ENCODE data around the gene BACE1.

Gene BACE1

GRCh38 chr11:117299351-117300282 lies 16.4 kb downstream of the BACE1 start:
- H3K4me3 ChIP-seq (ENCODE audit: low read depth, low read length) = no peak overlapping the region
- TF ChIP-seq, protein P1, sequence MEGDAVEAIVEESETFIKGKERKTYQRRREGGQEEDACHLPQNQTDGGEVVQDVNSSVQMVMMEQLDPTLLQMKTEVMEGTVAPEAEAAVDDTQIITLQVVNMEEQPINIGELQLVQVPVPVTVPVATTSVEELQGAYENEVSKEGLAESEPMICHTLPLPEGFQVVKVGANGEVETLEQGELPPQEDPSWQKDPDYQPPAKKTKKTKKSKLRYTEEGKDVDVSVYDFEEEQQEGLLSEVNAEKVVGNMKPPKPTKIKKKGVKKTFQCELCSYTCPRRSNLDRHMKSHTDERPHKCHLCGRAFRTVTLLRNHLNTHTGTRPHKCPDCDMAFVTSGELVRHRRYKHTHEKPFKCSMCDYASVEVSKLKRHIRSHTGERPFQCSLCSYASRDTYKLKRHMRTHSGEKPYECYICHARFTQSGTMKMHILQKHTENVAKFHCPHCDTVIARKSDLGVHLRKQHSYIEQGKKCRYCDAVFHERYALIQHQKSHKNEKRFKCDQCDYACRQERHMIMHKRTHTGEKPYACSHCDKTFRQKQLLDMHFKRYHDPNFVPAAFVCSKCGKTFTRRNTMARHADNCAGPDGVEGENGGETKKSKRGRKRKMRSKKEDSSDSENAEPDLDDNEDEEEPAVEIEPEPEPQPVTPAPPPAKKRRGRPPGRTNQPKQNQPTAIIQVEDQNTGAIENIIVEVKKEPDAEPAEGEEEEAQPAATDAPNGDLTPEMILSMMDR (IDR thresholded peaks at IDR 0.05; ENCODE audit: control insufficient read depth, extremely low read depth, insufficient read depth) = no peak
- DNase-seq (ENCODE audit: low read depth) = no peak

DNA sequence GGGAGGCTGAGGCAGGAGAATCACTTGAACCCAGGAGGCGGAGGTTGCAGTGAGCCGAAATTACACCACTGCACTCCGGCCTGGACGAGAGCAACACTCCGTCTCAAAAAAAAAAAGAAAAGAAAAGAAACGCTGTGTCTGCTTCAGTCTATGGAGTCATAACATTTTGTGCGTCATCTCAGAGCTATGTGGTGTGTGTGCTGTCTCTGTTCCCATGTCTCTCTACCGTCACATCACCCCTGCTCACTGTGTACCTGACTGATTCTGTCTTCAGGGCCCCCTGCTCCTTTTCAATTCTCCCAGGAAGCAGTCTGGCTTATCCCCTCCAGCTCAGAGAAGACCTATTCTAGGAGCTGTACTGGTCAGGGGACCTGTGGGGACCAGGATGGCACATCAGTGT lies 17.9 kb downstream of the BACE1 start:
- TF ChIP-seq, protein P1 (IDR thresholded peaks at IDR 0.05; ENCODE audit: control insufficient read depth, extremely low read depth, insufficient read depth) = no peak
- no peak overlapping the region for H3K4me3 ChIP-seq (ENCODE audit: low read depth, low read length)
- DNase-seq (ENCODE audit: low read depth) = no peak

- TF ChIP-seq, protein P1 (IDR thresholded peaks at IDR 0.05; ENCODE audit: control insufficient read depth, extremely low read depth, insufficient read depth) = no peak
Measured at GRCh38 chr11:117296881-117297280, 19.2 kb downstream of the BACE1 start.

DNA sequence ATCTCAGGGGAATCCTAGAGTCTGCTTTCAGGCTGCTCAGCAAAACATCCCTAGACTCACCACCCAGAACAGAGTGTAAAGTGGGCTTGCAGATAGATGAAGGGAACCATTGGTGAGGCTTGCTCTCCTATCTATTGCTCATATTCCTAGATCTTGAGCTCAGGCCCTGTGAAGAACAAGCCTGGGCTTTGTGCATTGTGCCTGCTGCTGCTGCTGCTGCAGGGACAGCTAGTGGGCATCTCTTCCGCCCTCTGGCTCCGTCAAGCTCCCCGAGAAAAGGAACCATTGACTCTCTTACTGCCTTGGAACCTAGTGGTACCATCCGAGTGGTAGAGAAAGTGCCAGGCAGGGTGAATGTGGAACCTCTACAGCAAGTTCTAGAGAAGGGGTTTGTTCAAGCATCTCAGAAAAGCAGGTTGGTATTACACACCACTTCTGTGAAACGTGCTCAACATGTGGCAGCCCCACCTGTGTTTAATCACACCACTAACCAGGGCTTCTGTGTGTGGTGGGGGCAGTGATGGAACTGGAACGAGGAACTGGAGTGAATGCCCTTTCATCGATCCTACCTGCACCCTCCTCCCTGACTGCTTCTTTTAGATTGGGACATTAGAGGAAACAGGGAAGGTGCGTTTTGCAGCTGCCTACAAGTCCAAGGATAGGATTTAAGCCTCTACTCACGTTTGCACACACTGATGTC lies 20.5 kb downstream of the BACE1 start:
- no peak overlapping the region for H3K4me3 ChIP-seq (ENCODE audit: low read depth, low read length)
- no peak for DNase-seq (ENCODE audit: low read depth)
- TF ChIP-seq, protein P1 (IDR thresholded peaks at IDR 0.05; ENCODE audit: control insufficient read depth, extremely low read depth, insufficient read depth) = no peak

More at GRCh38 chr11:117296881-117297280, 19.2 kb downstream of the BACE1 start:
- no peak overlapping the region for H3K4me3 ChIP-seq (ENCODE audit: low read depth, low read length)
- no peak for DNase-seq (ENCODE audit: low read depth)

DNA sequence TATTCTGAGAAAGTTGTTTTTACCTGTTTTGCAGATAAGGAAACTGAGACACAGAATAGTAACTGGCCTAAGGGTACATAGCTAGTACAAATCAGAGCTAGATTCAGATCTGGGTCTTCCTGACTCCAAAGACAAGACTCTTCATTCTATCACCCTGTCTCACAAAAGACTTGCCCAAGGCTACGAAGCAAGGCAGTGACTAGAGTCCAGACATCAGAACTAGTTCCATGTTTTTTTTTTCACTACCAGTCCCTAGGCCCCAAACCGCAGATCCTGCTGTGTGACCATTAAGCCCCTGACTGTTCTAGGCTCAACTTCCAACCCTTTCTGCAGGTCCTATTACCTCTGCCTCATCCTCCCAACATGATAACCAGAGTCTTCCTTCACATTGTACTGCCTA lies 23.4 kb downstream of the BACE1 start:
- TF ChIP-seq, protein P1 (IDR thresholded peaks at IDR 0.05; ENCODE audit: control insufficient read depth, extremely low read depth, insufficient read depth) = no peak
- H3K4me3 ChIP-seq (ENCODE audit: low read depth, low read length) = no peak overlapping the region
- DNase-seq (ENCODE audit: low read depth) = no peak

DNA sequence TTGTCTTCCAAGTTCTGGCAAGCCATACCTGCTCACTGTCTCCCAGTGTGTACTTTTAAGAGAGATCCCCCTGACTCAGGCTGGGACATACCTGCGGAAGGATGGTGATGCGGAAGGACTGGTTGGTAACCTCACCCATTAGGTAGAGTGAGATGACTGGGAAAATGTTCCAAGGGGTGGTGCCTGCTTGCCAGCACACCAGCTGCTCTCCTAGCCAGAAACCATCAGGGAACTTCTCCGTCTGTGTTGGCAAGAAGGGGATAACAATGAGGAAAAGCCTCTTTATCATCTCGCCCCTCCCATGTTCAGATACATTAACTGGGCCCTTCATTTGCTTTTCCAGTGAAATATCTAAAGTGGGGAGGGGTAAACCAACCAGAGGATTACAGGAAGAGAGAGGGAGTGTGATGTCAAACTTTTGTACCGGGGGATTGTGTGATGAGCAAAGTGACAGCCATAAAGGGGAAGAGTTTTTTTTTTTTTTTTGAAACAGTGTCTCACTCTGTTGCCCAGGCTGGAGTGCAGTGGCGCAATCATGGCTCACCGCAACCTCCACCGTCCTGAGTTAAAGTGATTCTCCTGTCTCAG lies 25.2 kb downstream of the BACE1 start, which contains the start of gene BACE1-AS:
Gene BACE1-AS (plus strand): TSS at position 538 of the 588 bp plus-strand sequence.
- no peak for DNase-seq (ENCODE audit: low read depth)
- TF ChIP-seq, protein P1 (IDR thresholded peaks at IDR 0.05; ENCODE audit: control insufficient read depth, extremely low read depth, insufficient read depth) = no peak
- no peak within 1 kb of the TSS for H3K4me3 ChIP-seq (ENCODE audit: low read depth, low read length)

Measured in LNCaP clone FGC (cell line).